GM12892 (cell line): Measurements from ENCODE around the gene DCLK2.
A peak's percentile ranks its signal among the peaks of the same experiment; 100 is the strongest.

Source experiments
- DNase-seq: peaks from one replicate; pipeline ENCODE4 v3.0.0; 2011; ENCODE audit not compliant: insufficient read length
- FAIRE-seq: peaks from 2 replicates; lab custom pipeline; 2011; peaks lifted over from hg19 to GRCh38; lab: Jason Lieb, UNC
- POLR2A ChIP-seq: IDR thresholded peaks from 2 replicates; pipeline ENCODE4 v1.6.1; 2011; ENCODE audit warnings: low read depth, low read length, control low read depth
- POLR2AphosphoS5 ChIP-seq: IDR thresholded peaks from 2 replicates; pipeline ENCODE4 v1.6.1; 2011; ENCODE audit warnings: low read depth, low read length, control low read depth
- TAF1 ChIP-seq: IDR thresholded peaks from 2 replicates; pipeline ENCODE4 v1.6.1; 2011; ENCODE audit warnings: low read depth, mild to moderate bottlenecking, control low read depth, low read length, borderline replicate concordance

DCLK2 gene

DNA sequence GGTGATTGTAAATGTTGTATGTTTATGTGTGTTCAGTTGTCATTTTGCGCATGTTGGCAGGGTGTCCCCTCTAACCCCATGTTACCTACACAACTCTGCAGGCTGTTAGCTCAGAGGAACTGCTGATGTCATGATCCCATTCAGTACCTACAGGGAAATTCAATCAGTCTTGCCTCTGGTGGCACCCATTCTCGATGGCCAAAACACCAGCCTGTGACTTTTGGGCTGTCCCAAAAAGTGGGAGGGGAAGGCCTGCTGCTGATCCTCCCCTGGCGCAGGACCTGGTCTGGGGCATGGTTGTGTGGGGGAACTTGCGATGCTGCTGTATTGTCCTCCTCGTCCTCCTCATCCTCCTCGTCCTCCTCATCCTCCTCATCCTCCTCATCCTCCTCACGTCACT lies 174.5 kb downstream of the DCLK2 start:
- TF ChIP-seq TAF1 (no peak), POLR2AphosphoS5 (no peak), POLR2A (no peak)
- FAIRE-seq, result no peak
- DNase-seq, result no peak

GRCh38 chr4:150253416-150253815 lies 175.2 kb downstream of the DCLK2 start:
- no peak for FAIRE-seq
- TF ChIP-seq TAF1 (no peak), POLR2A (no peak), POLR2AphosphoS5 (no peak)

GRCh38 chr4:150253965-150254630 lies 175.9 kb downstream of the DCLK2 start:
- FAIRE-seq (no peak), DNase-seq (no peak)
- no peak for TF ChIP-seq POLR2AphosphoS5

More at GRCh38 chr4:150253416-150253815, 175.2 kb downstream of the DCLK2 start:
- DNase-seq, result no peak

GRCh38 chr4:150255610-150256224 lies 177.5 kb downstream of the DCLK2 start:
- no peak for DNase-seq
- TF ChIP-seq TAF1, result no peak
- no peak for TF ChIP-seq POLR2A
- TF ChIP-seq POLR2AphosphoS5, result no peak
- no peak for FAIRE-seq

DNA sequence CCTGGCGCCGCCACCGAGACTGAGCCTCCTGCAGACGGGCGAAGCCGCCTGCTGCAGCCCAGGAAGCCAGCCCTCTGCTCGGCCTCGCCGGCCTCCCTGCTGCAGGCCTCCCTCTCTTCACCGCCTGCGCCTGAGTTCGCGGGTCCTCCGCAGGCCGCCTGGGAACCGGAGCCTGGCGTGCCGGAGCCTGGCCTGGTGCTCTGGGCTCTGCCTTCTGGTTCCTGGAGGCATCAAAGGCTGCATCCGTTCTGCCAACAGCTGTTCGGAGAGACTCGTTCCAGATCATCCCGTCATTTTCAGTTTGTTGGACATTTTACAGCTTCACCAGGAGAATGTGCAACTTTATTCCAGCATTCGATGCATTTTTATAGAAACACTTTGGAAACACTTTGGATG lies 178.0 kb downstream of the DCLK2 start:
- no peak for DNase-seq
- FAIRE-seq, result no peak
- TF ChIP-seq POLR2AphosphoS5, result no peak

GRCh38 chr4:150256841-150257730 lies 178.8 kb downstream of the DCLK2 start:
- DNase-seq (no peak), FAIRE-seq (no peak)
- TF ChIP-seq TAF1, result no peak
- TF ChIP-seq POLR2AphosphoS5, result no peak
- no peak for TF ChIP-seq POLR2A

DNA sequence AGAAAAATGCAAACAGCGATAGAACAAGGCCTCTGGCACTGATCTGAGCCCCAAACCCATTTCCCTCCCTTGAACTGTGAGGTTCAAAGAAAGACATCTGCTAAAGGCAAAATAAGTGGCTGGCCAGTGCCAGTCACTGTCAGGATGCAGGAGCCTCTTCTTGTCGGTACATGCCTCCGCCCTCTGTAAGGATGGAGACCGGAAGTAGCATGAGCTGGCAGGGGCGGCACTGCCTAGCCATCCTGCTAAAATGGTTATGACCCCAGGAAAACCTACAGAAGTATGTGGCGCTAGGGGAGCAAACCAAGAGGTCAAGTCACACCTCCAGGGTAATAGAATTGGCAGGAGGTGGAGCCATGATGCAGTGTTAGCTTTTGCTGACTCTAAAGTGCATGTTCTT lies 180.3 kb downstream of the DCLK2 start:
- DNase-seq (no peak), FAIRE-seq (no peak)
- TF ChIP-seq POLR2AphosphoS5, result no peak
- TF ChIP-seq POLR2A, result no peak
- no peak for TF ChIP-seq TAF1

DNA sequence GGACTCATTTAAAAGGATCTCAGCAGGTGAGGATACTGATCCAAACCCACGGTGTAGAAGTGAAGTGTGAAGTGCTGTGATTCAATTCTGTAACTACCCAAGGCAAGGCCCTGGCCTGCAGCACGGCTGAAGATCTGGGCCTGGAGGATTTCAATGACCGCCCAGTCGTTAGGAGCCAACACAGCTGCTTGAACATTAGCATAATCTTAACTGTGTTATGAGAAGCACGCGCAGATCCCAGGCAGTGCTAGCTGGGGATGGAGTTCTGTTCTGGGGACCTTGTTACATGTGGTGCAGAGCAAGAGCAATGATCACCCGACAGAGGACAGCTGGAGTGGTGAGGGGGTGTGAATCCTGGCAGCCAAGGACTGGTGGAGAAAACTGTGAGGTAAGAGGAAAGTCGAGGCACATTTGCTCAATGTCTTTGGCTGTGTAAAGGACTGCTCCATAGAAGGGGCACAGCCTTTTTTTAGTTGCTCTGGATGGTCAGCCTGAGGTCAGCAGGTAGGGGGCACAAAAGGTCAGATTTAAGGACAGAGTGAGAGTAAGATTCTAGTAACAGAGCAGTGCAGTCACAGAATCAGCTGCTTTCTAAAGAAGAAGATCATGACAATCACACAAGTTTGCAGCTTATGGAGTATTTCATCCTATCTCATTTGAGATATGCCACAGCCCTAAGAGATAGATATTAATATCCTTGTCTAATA lies 181.8 kb downstream of the DCLK2 start:
- DNase-seq (no peak), FAIRE-seq (no peak)
- TF ChIP-seq POLR2A, result no peak
- TF ChIP-seq TAF1, result no peak
- no peak for TF ChIP-seq POLR2AphosphoS5

- no peak for DNase-seq
- FAIRE-seq, result no peak
- no peak for TF ChIP-seq TAF1
- TF ChIP-seq POLR2AphosphoS5, result no peak
- TF ChIP-seq POLR2A, result no peak
These were observed 183.3 kb downstream of the DCLK2 start for GRCh38 chr4:150261571-150261970.

GRCh38 chr4:150262611-150263010 lies 184.4 kb downstream of the DCLK2 start:
- TF ChIP-seq POLR2A (no peak), POLR2AphosphoS5 (no peak), TAF1 (no peak)
- DNase-seq, result no peak
- FAIRE-seq, result peak; percentile 30

DNA sequence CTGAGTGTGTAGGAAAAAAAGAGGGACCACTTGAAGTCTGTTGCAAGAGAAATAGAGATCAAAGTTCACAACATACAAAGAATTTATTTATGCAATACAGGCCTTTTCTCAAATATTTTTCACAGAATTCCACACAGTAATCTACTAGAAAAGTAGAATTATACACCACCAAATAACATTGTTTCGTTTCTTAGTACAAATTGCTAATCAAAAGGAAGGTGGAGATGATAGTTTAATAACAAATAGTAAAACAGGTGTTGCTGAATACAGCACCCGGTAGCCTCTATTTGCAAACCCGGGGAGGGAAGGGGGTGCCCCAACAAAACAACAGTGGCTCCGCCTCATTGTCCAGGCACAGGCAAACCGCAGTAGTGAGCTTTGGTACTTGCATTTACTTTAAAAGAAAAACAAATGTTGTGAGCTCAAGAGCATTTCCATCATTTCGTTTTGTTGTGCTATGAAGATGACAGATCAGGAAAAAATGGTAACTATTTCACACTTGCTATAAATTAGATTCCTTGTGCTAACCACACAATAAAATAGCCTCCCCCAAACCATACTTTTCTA lies 186.4 kb downstream of the DCLK2 start:
- TF ChIP-seq POLR2AphosphoS5, result no peak
- TF ChIP-seq POLR2A, result no peak
- no peak for TF ChIP-seq TAF1
- no peak for DNase-seq
- FAIRE-seq, result no peak
